ENCODE data around the gene TMEM132E.

Gene TMEM132E

GRCh38 chr17:34601416-34601815 lies 22.0 kb downstream of the TMEM132E start:
- DNase-seq (ENCODE audit: low read depth), result no peak

DNA sequence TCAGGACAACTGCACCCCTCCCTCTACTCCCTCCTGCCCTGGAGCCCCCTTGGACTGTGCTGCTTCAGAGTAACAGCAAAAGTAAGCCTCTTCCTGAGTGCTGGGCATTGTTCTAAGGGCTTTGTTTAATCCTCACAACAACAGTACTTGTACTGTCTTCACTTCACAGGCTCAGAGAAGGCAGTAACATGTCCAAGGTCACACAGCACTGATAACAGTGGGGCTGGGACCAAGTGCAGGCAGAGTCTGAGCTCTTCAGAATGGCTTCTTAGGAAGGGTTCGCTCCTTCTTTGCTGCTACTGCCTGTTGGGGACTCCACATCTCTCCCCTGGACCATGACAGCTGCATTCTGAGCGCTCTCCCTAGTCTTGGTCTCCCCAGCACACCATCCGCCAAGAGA lies 24.6 kb downstream of the TMEM132E start:
- no peak for DNase-seq (ENCODE audit: low read depth)

DNA sequence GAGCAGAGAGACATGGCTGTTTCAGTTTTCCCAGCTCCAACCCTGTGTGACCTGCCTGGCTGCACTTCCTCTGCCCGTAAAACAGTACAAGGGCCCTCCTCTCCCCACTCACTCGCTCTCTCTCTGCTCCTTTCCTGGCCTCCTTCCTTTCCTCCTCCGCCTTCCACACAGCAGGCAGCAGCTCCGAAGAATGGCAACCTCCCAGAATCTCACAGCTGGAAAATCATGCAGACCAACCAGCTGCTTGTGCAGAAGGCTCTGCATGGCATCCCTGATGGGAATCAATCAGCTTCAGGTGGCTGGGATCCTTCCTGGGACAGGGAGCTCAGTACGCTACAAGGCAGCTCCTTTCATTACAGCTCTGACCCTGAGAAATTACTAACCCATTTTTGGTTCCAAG lies 27.4 kb downstream of the TMEM132E start:
- DNase-seq (ENCODE audit: low read depth), result no peak

DNA sequence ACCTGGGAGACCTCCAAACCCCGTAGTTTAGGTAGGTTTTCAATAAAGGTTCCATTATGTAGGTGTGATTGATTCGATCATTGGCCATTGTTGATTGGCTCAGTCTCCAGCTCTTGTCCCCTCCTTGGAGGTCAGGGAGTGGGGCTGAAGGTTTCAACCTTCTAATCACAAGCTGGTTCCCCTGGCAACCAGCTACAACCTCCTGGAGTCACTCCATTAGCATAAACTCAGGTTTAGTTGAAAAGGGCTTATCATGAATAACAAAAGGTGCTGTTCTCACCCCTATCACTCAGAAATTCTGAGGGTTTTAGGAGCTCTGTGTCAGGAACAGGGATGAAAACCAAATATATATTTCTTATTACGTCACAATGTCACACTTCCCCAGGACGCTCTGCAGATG lies 28.5 kb downstream of the TMEM132E start:
- DNase-seq (ENCODE audit: low read depth), result no peak

DNA sequence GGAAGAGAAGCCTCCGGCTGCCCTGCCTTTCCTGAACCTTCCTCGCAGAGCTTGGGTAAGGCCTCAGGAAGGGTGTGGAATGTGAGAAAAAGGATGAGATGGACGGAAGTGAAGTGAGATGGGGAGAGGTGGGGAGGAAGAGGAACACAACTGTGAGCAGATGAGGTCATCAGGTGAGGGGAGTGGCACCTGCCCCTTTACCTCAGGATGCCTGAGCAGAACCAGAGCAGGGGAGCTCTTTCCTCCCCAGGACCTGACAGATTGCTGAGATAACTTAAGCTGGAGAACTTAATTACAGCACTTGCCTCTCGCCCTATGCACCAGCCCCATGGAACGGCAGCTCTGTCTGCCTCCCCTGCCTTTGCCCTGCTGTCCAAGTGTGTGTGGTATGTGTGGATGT lies 29.8 kb downstream of the TMEM132E start:
- DNase-seq (ENCODE audit: low read depth), result no peak

DNA sequence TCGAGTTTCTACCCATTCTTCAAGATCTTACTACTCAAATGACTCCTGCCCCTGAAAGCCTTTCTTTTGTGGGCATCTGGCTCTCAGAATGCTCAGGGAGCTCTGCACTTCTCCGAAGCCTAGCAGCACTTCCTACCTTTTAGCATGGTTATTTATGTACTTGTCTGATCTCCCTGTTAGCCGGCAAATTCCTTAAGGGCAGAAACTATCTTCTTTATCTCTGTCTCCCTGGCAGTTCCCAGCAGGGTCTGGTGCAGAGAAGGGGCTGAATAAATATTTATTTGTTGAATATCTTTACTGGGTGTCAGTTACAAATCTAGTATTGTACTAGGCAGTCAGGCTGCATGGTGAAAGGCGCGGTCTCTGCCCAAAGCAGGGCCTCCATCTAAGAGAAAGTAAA lies 30.7 kb downstream of the TMEM132E start:
- no peak for DNase-seq (ENCODE audit: low read depth)

- no peak for DNase-seq (ENCODE audit: low read depth)
Measured at GRCh38 chr17:34610506-34610905, 31.1 kb downstream of the TMEM132E start.

DNA sequence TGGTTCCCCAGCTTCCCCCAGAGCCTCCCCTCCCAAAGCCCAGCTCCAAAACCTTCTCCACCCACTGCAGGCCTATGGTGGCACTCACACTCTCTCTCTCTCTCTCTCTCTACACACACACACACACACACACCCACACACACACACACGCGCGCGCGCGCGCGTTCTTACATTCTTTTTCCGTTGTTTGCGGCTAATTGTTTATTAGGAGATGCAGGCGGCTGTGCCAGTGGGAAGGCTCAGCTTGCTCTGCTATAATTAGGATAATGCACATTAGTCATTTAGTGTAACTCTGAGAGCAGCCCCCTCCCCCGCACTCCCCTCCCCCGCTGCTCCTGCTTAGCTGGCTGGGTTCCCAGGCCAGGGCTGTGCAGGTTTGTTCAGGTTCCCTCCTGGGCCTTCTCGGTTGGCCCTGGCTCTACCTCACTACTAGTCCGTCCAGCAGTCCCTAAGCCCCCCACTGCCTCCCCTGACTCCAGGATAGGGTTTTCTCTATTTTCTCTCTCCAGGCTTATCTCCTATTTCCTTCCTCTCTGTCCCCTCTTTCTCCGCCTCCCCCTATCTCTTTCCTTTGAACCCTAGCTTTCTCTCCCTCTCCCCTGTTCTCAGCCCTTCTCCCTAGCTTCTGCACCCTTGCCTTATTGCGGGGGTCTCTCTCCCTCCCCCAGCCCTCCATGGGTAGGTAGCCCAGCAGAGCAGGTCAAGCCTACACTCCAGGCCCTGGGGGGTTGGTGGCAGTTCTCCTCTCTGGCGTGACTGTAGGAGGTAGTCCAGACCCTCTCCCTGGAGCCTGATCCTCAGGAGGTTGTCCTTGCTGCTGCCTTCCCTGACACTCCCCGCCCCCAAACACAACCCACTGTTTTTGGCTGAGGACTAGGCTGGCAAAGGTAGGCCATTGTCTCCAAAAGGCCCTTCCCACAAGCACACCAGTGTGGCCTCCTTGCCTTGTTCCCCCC lies 34.0 kb downstream of the TMEM132E start:
- DNase-seq (ENCODE audit: low read depth), result no peak

DNA sequence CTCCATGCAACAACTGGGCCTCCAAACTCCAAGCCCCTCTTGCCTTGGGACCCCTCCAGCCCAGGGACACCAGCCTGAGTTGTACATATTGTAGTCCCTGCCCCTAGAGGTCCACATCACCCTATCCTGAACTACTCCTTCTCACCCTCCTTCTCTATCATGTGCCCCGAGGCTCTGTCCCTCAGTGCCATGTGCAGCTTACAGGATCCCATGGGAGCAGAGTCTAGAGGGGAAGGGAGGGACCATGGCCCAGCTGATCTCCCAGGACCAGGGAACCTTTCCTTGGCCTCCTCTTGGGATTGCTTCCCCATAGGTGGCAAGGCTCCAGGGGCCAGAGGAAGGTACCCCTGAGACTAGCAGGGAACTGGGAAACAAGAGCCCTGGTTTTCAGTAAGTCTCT lies 35.3 kb downstream of the TMEM132E start:
- DNase-seq (ENCODE audit: low read depth), result no peak

- no peak for DNase-seq (ENCODE audit: low read depth)
Measured at GRCh38 chr17:34615326-34615725, 35.9 kb downstream of the TMEM132E start.

GRCh38 chr17:34616148-34616547 lies 36.8 kb downstream of the TMEM132E start:
- DNase-seq (ENCODE audit: low read depth), result no peak

GRCh38 chr17:34617398-34617797 lies 38.0 kb downstream of the TMEM132E start:
- no peak for DNase-seq (ENCODE audit: low read depth)

DNA sequence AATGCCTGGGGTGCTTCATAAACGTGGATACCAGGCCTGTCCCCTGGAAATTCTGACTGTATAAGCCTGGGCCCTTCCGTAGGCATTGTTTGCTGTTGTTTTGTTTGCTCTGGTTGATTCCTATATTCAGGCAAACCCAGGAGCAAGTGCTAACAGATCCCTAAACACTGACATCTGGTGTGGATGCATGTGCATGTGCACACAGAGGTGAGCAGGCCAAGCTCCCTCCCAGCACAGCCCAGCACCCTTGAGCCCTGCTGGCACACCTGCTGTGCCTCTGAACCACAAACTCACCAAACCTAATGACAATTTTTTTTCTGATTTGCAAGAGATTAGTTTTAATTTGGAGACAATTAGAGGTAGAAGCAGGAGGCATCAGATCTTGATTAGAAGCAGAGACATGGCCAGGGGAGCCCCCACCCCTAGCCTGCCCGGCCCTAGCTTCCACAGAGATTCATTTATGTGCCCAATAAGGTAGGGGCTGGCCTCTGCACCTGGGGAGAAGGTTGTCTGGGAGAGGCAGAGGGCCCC lies 40.4 kb downstream of the TMEM132E start:
- no peak for DNase-seq (ENCODE audit: low read depth)

GRCh38 chr17:34620458-34620857 lies 41.1 kb downstream of the TMEM132E start:
- no peak for DNase-seq (ENCODE audit: low read depth)

DNA sequence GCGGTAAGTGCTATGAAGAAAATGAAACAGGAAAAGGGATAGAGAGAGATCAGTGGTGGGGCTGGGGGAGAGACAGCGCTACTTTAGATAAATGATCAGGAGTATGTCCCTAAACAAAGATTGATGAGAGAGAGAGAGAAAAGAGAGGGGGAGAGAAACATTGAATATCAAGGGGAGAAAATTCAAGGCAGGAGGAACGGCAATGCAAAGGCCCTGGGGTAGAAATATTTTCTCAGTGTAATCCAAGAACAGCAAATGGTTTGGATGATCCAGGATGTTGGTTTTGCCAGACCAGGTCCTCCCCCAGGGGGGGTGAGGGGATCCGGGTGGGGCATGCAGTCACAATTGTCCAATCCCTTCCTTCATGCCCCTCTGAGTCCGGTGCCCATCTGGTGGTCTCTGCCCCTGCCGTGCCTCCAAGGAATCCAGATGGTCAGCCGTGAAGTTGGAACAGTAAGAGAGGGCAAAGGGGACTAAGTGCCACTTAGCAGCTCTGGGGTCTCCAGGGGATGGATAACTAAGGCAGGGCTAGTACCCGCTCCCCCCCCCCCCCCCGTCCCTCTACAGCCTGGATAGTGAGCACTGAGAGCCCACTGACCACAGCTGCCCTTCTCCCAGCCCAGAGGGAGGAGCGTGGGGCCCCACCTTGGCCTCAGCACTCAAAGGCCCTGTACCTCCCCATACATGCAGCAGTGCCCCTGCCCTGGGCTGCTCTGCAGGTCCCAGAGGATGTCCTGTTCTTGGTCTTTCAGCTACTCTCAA lies 43.7 kb downstream of the TMEM132E start:
- no peak for DNase-seq (ENCODE audit: low read depth)

GRCh38 chr17:34623856-34624766 lies 44.7 kb downstream of the TMEM132E start:
- DNase-seq (ENCODE audit: low read depth), result no peak

DNA sequence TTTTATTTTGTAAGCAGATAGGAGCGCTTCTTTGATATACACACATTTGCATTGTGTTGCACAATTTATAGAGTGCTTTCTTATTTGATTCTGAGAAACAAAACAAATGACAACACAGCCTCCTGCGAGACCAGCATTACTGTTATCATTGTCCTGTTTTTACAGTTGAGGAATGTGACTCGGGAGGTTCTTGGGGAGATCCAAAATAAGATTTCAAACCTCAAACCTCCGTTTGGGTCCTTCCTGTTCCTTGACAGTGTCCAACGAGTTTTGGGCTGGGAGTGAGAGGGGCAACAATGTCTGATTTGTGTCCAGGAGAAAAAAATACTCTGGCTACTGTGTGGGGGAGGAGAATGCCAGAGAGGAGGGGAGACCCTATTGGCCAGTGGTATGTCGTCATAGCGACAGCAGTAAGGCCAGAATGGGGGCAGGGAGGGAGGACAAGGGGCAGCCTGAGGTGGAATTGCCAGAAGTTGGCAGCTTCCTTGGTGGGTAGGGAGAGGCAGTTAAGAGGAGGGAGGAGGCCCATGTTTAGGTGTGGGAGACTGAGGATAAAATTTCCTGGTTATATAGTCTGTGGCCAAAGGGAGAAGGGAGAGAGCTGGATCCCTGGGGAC lies 45.5 kb downstream of the TMEM132E start:
- no peak for DNase-seq (ENCODE audit: low read depth)

DNA sequence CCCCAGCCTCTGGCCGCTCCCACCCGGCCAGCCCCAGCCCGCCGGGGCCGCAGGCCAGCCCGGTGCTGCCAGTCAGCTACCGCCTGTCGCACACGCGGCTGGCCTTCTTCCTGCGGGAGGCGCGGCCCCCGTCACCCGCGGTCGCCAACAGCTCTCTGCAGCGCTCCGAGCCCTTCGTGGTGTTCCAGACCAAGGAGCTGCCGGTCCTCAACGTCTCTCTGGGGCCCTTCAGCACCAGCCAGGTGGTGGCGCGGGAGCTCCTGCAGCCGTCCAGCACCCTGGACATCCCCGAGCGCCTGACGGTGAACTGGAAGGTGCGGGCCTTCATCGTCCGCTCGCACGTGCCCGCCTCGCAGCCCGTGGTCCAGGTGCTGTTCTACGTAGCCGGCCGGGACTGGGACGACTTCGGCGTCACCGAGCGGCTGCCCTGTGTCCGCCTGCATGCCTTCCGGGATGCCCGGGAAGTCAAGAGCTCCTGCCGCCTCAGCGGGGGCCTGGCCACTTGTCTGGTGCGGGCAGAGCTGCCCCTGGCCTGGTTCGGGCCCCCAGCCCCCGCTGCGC lies 46.8 kb downstream of the TMEM132E start:
- no peak for DNase-seq (ENCODE audit: low read depth)

DNA sequence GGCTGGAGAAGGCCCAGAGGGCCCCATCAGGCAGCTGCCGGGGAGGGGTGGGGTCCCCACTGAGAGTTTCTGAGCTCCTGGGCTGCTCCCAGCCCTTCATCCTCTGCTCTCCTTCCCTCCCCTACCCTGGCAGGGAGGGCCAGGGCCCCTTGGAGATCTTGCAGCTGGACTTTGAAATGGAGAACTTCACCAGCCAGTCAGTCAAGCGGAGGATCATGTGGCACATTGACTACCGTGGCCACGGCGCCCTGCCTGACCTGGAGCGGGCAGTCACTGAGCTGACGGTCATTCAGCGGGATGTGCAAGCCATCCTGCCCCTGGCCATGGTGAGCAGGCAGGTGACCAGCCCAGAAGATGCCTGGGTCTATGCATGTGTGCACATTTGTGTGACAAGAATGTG lies 49.5 kb downstream of the TMEM132E start:
- no peak for DNase-seq (ENCODE audit: low read depth)

- no peak for DNase-seq (ENCODE audit: low read depth)
Measured at GRCh38 chr17:34633351-34633750, 54.0 kb downstream of the TMEM132E start.

GRCh38 chr17:34633760-34634159 lies 54.4 kb downstream of the TMEM132E start:
- DNase-seq (ENCODE audit: low read depth), result no peak

Data from activated T-cell treated with anti-CD3 and anti-CD28 coated beads for 1 hour (primary cell).